A204.1 (cell line): ENCODE results near the gene IGHMBP2.
"Not testable (repeated sequence)": the region's sequence is repeated elsewhere in the genome, so short reads cannot be mapped to it uniquely, and the experiment has no call there.

Experiments used
- FAIRE-seq: peaks from 2 replicates; lab custom pipeline; 2012; peaks lifted over from hg19 to GRCh38; lab: Jason Lieb, UNC

Gene IGHMBP2

GRCh38 chr11:68962527-68963250, 59.0 kb downstream of the IGHMBP2 start:
- FAIRE-seq: no peak

GRCh38 chr11:68963779-68964178, 60.1 kb downstream of the IGHMBP2 start:
- no peak for FAIRE-seq

- FAIRE-seq: no peak
Measured at GRCh38 chr11:68965901-68966853, 62.5 kb downstream of the IGHMBP2 start.

- FAIRE-seq: no peak
Measured at GRCh38 chr11:68966894-68967780, 63.4 kb downstream of the IGHMBP2 start.

GRCh38 chr11:68968306-68969250, 64.9 kb downstream of the IGHMBP2 start:
- no peak for FAIRE-seq

GRCh38 chr11:68969386-68969785, 65.7 kb downstream of the IGHMBP2 start:
- FAIRE-seq: no peak

DNA sequence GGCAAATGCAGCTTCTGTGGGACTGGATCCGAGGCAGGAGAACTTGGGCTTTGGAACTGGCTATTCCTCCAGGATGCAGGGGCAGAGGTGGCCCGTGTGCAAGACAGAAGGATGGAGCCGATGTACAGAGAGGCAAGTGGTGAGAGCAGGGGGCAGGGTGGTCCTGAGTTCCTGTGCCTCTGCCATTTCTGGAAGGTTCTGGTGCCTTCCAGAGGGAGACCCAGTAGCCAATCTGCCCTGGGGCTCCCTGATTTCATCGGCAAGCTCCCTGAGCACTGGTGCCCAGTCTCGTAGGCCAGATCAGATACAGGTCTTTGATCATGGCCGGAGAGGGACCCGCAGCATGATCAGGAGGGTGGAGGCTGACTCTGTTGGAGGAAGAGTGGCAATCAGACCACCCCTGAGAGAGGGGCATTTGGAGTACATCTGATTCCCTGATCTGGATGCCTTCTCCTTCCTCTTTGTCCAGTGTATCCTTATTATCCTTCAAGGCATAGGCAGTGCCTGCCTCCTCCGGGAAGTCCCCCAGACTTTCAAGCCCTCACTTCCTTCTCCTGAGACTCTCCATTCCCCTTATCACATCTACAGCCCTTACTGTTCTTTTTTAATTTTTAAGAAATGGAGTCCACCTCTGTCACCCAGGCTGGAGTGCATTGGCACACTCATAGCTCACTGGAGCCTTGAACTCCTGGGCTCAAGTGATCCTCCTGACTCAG, 67.4 kb downstream of the IGHMBP2 start:
- FAIRE-seq: no peak

- no peak for FAIRE-seq
Measured at GRCh38 chr11:68973219-68973618, 69.5 kb downstream of the IGHMBP2 start.

- FAIRE-seq: not testable (repeated sequence)
Measured at GRCh38 chr11:68973706-68974105, 70.0 kb downstream of the IGHMBP2 start.

DNA sequence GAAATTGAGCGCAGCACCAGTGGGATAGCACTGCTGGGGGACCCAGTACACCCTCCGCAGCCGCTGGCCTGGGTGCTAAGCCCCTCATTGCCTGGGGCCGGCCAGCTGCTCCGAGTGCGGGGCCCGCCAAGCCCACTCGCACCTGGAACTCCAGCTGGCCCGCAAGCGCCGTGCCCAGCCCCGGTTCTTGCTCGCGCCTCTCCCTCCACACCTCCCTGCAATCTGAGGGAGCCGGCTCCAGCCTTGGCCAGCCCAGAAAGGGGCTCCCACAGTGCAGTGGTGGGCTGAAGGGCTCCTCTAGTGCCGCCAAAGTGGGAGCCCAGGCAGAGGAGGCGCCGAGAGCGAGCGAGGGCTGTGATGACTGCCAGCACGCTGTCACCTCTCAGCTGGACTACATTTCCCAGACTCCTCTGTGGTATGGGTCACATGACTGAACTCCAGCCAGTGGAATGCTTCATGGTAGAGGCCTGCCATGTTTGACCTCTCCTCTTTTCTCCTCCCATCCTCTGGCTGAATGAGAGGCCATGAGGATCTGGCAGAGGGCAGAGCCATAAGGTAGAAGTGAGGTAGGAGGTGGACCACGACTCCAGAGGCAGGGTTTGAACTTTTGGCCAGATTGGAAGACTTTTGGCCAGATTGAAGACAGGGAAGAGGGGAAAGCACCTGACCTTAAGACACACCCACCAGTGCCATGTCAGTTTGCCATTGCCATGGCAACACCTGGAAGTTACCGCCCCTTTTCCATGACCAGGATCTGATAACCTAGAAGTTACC, 70.9 kb downstream of the IGHMBP2 start:
- FAIRE-seq: no peak

GRCh38 chr11:68976095-68976494, 72.4 kb downstream of the IGHMBP2 start:
- FAIRE-seq: no peak

- no peak for FAIRE-seq
Measured at GRCh38 chr11:68976563-68976962, 72.9 kb downstream of the IGHMBP2 start.

DNA sequence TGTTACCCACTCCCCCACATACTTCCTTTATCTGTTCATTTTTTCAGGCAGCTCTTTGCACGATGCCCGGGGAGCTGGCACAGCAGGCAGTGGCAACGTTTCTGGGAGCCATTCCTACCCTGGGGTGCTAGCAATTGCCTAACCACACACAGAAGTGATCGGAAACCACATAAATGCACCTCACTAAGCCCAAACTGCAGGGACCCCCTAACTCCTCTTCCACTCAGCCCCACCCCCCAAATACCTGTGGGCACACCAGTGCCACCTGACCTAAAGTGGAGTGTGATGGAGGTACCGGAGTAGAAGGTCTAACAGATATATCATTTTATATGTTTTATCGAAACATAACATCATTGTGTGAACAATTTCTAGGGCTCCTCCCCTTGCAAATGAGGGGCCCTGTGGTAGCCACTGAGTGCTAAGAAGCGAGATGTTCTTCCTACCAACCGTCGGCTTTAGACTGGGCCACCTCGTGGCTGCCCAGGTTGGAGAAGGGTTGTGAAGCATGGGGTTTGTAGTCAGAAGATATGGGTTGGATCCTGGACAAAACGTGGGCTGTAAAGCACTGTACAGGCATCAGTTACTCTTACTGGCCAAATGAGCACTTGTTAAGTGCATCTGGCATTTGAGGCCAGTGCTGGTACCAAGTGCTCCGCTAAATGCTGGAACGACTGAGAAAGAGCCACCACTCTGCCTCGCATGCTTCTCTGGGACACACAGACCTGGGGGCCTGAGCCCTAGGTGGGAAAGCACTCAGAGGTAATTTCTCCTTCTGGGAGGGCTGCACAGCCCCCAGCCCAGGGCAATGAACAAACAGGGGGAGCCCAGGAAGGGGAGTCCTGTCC, 74.3 kb downstream of the IGHMBP2 start:
- no peak for FAIRE-seq

DNA sequence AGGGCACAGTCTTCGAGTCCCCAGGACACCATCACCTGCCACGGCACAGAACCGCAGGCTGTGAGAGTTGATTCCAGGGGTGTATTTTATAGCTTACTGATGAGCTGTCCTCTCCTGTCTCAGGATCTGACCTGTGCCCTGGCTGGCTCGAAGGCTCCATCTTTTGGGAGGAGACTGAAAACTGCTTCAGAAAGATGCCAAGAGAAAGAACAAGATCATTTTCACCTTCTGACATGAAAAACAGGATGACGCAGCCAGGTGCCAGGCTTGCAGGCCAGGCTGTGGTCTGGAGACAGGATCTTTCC, 74.9 kb downstream of the IGHMBP2 start:
- no peak for FAIRE-seq

GRCh38 chr11:68978931-68979594, 75.4 kb downstream of the IGHMBP2 start:
- FAIRE-seq: no peak

- FAIRE-seq: no peak
Measured at GRCh38 chr11:68979931-68980775, 76.5 kb downstream of the IGHMBP2 start.

- FAIRE-seq: no peak
Measured at GRCh38 chr11:68980776-68981065, 77.0 kb downstream of the IGHMBP2 start, which contains the start of gene MRGPRD. TSS of gene MRGPRD (minus strand) at chr11:68980986. CDS start at chr11:68980986, 0 bp downstream.

DNA sequence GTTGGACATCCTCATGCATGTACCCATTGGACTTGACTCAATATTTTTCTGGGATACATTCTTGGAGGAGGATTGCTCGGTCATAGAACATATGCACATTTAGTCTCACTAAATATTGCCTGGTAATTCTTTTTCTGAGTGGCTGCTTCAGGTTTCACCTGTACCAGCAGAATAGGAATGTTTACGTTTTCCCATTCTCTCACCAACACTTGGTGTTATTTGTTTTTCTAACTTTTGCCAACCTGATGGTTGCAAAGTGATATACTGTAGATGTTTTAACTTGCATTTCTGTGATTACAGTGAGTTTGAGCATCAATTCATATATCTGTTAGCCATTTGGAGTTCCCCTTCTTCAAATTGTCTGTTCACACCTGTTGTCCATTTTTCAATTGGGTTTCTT, 78.4 kb downstream of the IGHMBP2 start:
- no peak for FAIRE-seq
